AG04450 (cell line): ENCODE measurements around the gene CES2. TPM values are rescaled to one million over a fixed set of nuclear protein-coding genes. Genes with fewer than 3 reads are reported as not detected.

Source experiments
- CTCF ChIA-PET: fragments of 300-600, 350-600 bp; formaldehyde crosslinking; extraction: SDS; loops from one replicate; lab custom pipeline; 2022; ENCODE audit warnings: antibody characterized with exemption, inconsistent platforms; lab: Charles Lee
- POLR2A ChIA-PET: fragments of 350-600 bp; formaldehyde crosslinking; extraction: SDS; loops from one replicate; lab custom pipeline; 2021; ENCODE audit warnings: antibody characterized with exemption, inconsistent platforms; lab: Yijun Ruan, JAX
- DNase-seq: peaks from one replicate; pipeline ENCODE4 v3.0.0-alpha.2; 2011; ENCODE audit warnings: low read depth, low spot score
- H3K27ac ChIP-seq: one replicate; pipeline ENCODE4 v1.5.1; 2012; ENCODE audit warnings: low read depth, low read length, control low read depth
- H3K27me3 ChIP-seq: one replicate; pipeline ENCODE4 v1.6.0; 2012; ENCODE audit warnings: low read length; ENCODE audit not compliant: control insufficient read depth, insufficient read depth
- H3K4me3 ChIP-seq: 2 replicates; pipeline ENCODE4 v1.5.1; 2011; ENCODE audit warnings: mild to moderate bottlenecking, low read depth, low read length, control low read depth
- H3K9me3 ChIP-seq: 2 replicates; pipeline ENCODE4 v1.5.1; 2012; ENCODE audit warnings: low read length; ENCODE audit not compliant: control insufficient read depth, insufficient read depth
- CTCF ChIP-seq: IDR thresholded peaks from 2 replicates; pipeline ENCODE4 v1.5.1; 2011; ENCODE audit warnings: low read depth, low read length, control low read depth, inconsistent platforms
- polyA plus RNA-seq: library from polyadenylated mRNA; depleted of rRNA; stranded (reverse); fragments of >200 nt; gene quantifications from 2 replicates; pipeline ENCODE4 v1.2.3, GENCODE V29; 2011

Gene CES2
- polyA plus RNA-seq, 1 experiment, result 20.7 TPM

- H3K27ac ChIP-seq, result no peak overlapping the region
- no peak for DNase-seq
- POLR2A ChIA-PET, result no interaction called here
- no peak overlapping the region for H3K4me3 ChIP-seq
- TF ChIP-seq CTCF, result no peak
- no peaks in the 10 kb centered on the region for H3K27me3 ChIP-seq
- H3K9me3 ChIP-seq, result no peaks in the 10 kb centered on the region; the same call in 1 of the 2 replicates
- CTCF ChIA-PET, result interaction anchor here (1.1 to 2.3 kb wide), 6 partner anchors 10 to 22 kb away, joined by 3 to 11 read pairs (median 6); partner anchors contain the start of gene CDH16
These were observed 26.4 kb upstream of the CES2 start for GRCh38 chr16:66908762-66909559.

DNA sequence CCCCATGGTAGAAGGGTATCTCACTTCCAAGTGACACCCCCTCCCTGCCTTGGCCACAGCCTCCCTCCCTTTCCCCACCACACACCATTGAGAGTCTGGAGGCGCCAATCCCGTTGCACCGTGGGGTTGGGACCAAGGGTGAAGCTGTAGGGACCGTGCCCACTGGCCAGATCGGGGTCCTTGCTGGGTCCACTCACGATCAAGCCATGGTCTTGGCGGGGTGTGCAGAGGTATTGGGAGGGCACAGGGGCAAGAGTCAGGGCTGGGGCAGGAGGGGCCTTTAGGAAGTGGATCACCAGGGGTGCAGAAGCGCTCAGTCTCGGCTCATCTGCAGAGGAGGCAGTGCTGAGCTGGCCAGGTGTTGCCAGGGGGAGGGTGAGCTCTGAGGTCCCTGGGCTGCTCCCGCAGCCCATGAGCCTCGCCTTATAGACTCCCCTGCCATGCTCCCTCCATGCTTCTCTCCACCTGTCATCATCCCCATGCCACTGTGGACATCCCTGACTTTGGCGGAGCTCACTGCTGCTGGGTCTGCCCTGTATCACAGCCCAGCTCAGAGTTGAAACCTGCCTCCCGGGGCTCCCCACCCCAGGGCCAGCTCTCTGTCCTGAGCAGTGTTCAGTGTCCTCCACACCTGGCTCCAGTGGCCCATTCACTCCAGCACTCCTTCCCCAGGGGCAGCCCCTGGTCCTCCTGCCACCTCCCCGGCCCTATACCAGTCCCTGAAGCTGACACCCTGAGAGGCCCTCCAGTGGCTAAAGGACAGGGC, 25.0 kb upstream of the CES2 start:
- POLR2A ChIA-PET, result interaction anchor here (0.6 to 1.0 kb wide), 2 partner anchors 10 to 34 kb away, joined by 3 read pairs; no protein-coding TSS in a partner anchor
- H3K27me3 ChIP-seq, result peaks cover 5% of the 10 kb centered on the region
- no peak for TF ChIP-seq CTCF

GRCh38 chr16:66911112-66911511, 24.2 kb upstream of the CES2 start:
- ChIA-PET POLR2A (interaction anchor here (1.0 kb wide), 1 partner anchor 11 kb away, joined by 3 read pairs; no protein-coding TSS in a partner anchor), CTCF (interaction anchor here (1.2 to 1.3 kb wide), 2 partner anchors 15 to 17 kb away, joined by 3 read pairs; no protein-coding TSS in a partner anchor)
- Histone ChIP-seq H3K27me3 (peaks cover 9% of the 10 kb centered on the region), H3K9me3 (no peaks in the 10 kb centered on the region; the same call in 1 of the 2 replicates), H3K27ac (no peak overlapping the region), H3K4me3 (no peak overlapping the region)
- DNase-seq, result no peak
- no peak for TF ChIP-seq CTCF

More for the DNA sequence above, 25.0 kb upstream of the CES2 start:
- no peak for DNase-seq
- no peak overlapping the region for H3K27ac ChIP-seq
- CTCF ChIA-PET, result interaction anchor here (1.3 to 2.3 kb wide), 5 partner anchors 9 to 18 kb away, joined by 3 to 11 read pairs (median 6); partner anchors contain the start of gene CDH16
- H3K9me3 ChIP-seq, result no peaks in the 10 kb centered on the region; the same call in 1 of the 2 replicates
- H3K4me3 ChIP-seq, result no peak overlapping the region

- no peak for DNase-seq
- Histone ChIP-seq H3K9me3 (no peaks in the 10 kb centered on the region; the same call in 1 of the 2 replicates), H3K27ac (no peak overlapping the region), H3K27me3 (peaks cover 14% of the 10 kb centered on the region), H3K4me3 (no peak overlapping the region)
- ChIA-PET POLR2A (no interaction called here), CTCF (interaction anchor here (1.2 to 1.9 kb wide), 2 partner anchors 15 to 17 kb away, joined by 3 to 4 read pairs; no protein-coding TSS in a partner anchor)
- TF ChIP-seq CTCF, result no peak
These were observed 23.5 kb upstream of the CES2 start for GRCh38 chr16:66911801-66912200.
